B cell (primary cell): ENCODE measurements around the gene NAB2.

ENCODE experiments used
- CTCF ChIP-seq: fragments of 200-600 bp; IDR thresholded peaks from one replicate; pipeline ENCODE4 v1.8.0; 2022; ENCODE audit warnings: antibody characterized with exemption, mild to moderate bottlenecking
- EZH2 ChIP-seq: IDR thresholded peaks from 2 replicates; pipeline ENCODE4 v1.6.1; 2012; ENCODE audit warnings: borderline replicate concordance, low read depth, mild to moderate bottlenecking, moderate library complexity, low read length; ENCODE audit not compliant: insufficient read depth, poor library complexity, severe bottlenecking

GRCh38 chr12:57104292-57104910, 15.5 kb downstream of the NAB2 start:
- TF ChIP-seq CTCF: no peak
- no peak for TF ChIP-seq EZH2
